IMR-90 (cell line): ENCODE data around the gene ASMTL. TPM values are rescaled to one million over a fixed set of nuclear protein-coding genes. Genes with fewer than 3 reads are reported as not detected.
A peak's percentile ranks its signal among the peaks of the same experiment; 100 is the strongest.

Experiments
- ATAC-seq: fragments of 200-7000 bp; cut with Tn5 transposase; 2 replicates; pipeline ENCODE4 v1.9.1; 2020; ENCODE audit warnings: low read depth, mild to moderate bottlenecking, moderate library complexity
- BruUV-seq: library from RNA; stranded (reverse); fragments of 400-500 nt; replicated peaks from 2 replicates; lab custom pipeline; 2021; lab: Mats Ljungman, UMichigan
- CTCF ChIA-PET: fragments of 300-600 bp; formaldehyde crosslinking; extraction: SDS; loops from one replicate; lab custom pipeline; 2021; ENCODE audit warnings: antibody characterized with exemption; lab: Yijun Ruan, JAX
- POLR2A ChIA-PET: fragments of 300-600 bp; sonication (Branson Sonifier 250); formaldehyde crosslinking; loops from one replicate; lab custom pipeline; 2022; ENCODE audit warnings: antibody characterized with exemption; ENCODE audit not compliant: unreplicated experiment; lab: Charles Lee
- DNase-seq: peaks from one replicate; pipeline ENCODE4 v3.0.0; 2013
- H2AFZ ChIP-seq: replicated peaks from 2 replicates; pipeline ENCODE3; 2013; ENCODE audit warnings: low read length, mild to moderate bottlenecking; ENCODE audit not compliant: poor library complexity
- H2AK5ac ChIP-seq: 2 replicates; pipeline ENCODE4 v1.6.1; 2013; ENCODE audit warnings: low read depth, low read length, inconsistent platforms
- H2AK9ac ChIP-seq: replicated peaks from 2 replicates; pipeline ENCODE3; 2013; ENCODE audit warnings: mild to moderate bottlenecking, low read depth, low read length, moderate library complexity; ENCODE audit not compliant: poor library complexity
- H2BK120ac ChIP-seq: 2 replicates; pipeline ENCODE4 v1.6.1; 2013; ENCODE audit warnings: low read depth, low read length, inconsistent platforms
- H2BK15ac ChIP-seq: 3 replicates; pipeline ENCODE4 v1.6.1; 2013; ENCODE audit warnings: low read depth, low read length, inconsistent platforms
- H2BK20ac ChIP-seq: 2 replicates; pipeline ENCODE4 v1.6.1; 2013; ENCODE audit warnings: low read depth, mild to moderate bottlenecking, inconsistent platforms, low read length, moderate library complexity
- H2BK5ac ChIP-seq: 2 replicates; pipeline ENCODE4 v1.6.1; 2013; ENCODE audit warnings: mild to moderate bottlenecking, low read depth, low read length, inconsistent platforms; ENCODE audit not compliant: poor library complexity, severe bottlenecking
- H3K14ac ChIP-seq: replicated peaks from 2 replicates; pipeline ENCODE4 v1.6.1; 2013; ENCODE audit warnings: low read depth, low read length, inconsistent platforms
- H3K18ac ChIP-seq: 2 replicates; pipeline ENCODE4 v1.6.1; 2013; ENCODE audit warnings: low read depth, low read length, control low read depth
- H3K23ac ChIP-seq: 2 replicates; pipeline ENCODE4 v1.6.1; 2013; ENCODE audit warnings: low read depth, low read length, inconsistent platforms
- H3K27ac ChIP-seq: 2 replicates; pipeline ENCODE4 v1.5.1; 2013; ENCODE audit warnings: mild to moderate bottlenecking, control low read depth, low read length; ENCODE audit not compliant: insufficient read depth
- H3K27me3 ChIP-seq: 2 replicates; pipeline ENCODE4 v1.6.1; 2013; ENCODE audit warnings: low read length; ENCODE audit not compliant: control insufficient read depth, insufficient read depth
- H3K36me3 ChIP-seq: 2 replicates; pipeline ENCODE4 v1.6.1; 2013; ENCODE audit warnings: low read length, mixed read lengths; ENCODE audit not compliant: control insufficient read depth, insufficient read depth
- H3K4ac ChIP-seq: 2 replicates; pipeline ENCODE4 v1.6.1; 2013; ENCODE audit warnings: low read depth, low read length, inconsistent platforms
- H3K4me1 ChIP-seq: 2 replicates; pipeline ENCODE4 v1.6.1; 2013; ENCODE audit warnings: low read length, mixed read lengths; ENCODE audit not compliant: control insufficient read depth, insufficient read depth
- H3K4me2 ChIP-seq: 2 replicates; pipeline ENCODE4 v1.6.1; 2013; ENCODE audit warnings: low read depth, mild to moderate bottlenecking, control low read depth, low read length, moderate library complexity
- H3K4me3 ChIP-seq: 2 replicates; pipeline ENCODE4 v1.5.1; 2013; ENCODE audit warnings: low read depth, mild to moderate bottlenecking, control low read depth, low read length, moderate library complexity; ENCODE audit not compliant: insufficient read depth
- H3K56ac ChIP-seq: 2 replicates; pipeline ENCODE4 v1.6.1; 2013; ENCODE audit warnings: low read length, inconsistent platforms; ENCODE audit not compliant: insufficient read depth; ENCODE audit errors: extremely low read depth
- H3K79me1 ChIP-seq, 2 experiments: 2 replicates each; pipeline ENCODE4 v1.6.1; 2013; ENCODE audit warnings: low read length in 2 of 2, inconsistent platforms in 1 of 2, low read depth in 1 of 2
- H3K9ac ChIP-seq: 2 replicates; pipeline ENCODE4 v1.6.1; 2013; ENCODE audit warnings: low read depth, low read length, control low read depth
- H3K9me1 ChIP-seq: 2 replicates; pipeline ENCODE4 v1.6.1; 2013; ENCODE audit warnings: low read length, inconsistent platforms; ENCODE audit not compliant: insufficient read depth
- H3K9me3 ChIP-seq: 2 replicates; pipeline ENCODE4 v1.6.1; 2013; ENCODE audit warnings: low read length; ENCODE audit not compliant: control insufficient read depth, insufficient read depth
- H4K20me1 ChIP-seq: 2 replicates; pipeline ENCODE4 v1.6.1; 2013; ENCODE audit warnings: low read length, inconsistent platforms; ENCODE audit not compliant: insufficient read depth
- H4K5ac ChIP-seq: 2 replicates; pipeline ENCODE4 v1.6.1; 2013; ENCODE audit warnings: mild to moderate bottlenecking, low read depth, low read length, control low read depth
- H4K8ac ChIP-seq, 2 experiments: 2 replicates each; pipeline ENCODE4 v1.6.1; 2013; ENCODE audit warnings: low read depth in 2 of 2, low read length in 2 of 2, control low read depth in 1 of 2, inconsistent platforms in 1 of 2
- H4K91ac ChIP-seq: 2 replicates; pipeline ENCODE4 v1.6.1; 2013; ENCODE audit warnings: low read depth, low read length, inconsistent platforms; ENCODE audit not compliant: insufficient read depth
- BHLHE40 ChIP-seq: fragments of 150-350 bp; IDR thresholded peaks from 2 replicates; pipeline ENCODE4 v1.6.1; 2016; ENCODE audit warnings: mild to moderate bottlenecking, low read depth, low read length
- CEBPB ChIP-seq: IDR thresholded peaks from 2 replicates; pipeline ENCODE4 v1.6.1; 2012; ENCODE audit warnings: low read depth, low read length, improper control_type of control experiment
- CHD1 ChIP-seq: IDR thresholded peaks from 2 replicates; pipeline ENCODE4 v1.6.1; 2012; ENCODE audit warnings: low read depth, low read length, improper control_type of control experiment
- CTCF ChIP-seq: conservative IDR thresholded peaks from 2 replicates; pipeline ENCODE4 v1.5.1; 2012; ENCODE audit warnings: mild to moderate bottlenecking, low read depth, low read length, improper control_type of control experiment
- ELK1 ChIP-seq: fragments of 150-350 bp; IDR thresholded peaks from 2 replicates; pipeline ENCODE4 v1.6.1; 2016; ENCODE audit warnings: low read depth, mild to moderate bottlenecking, low read length, moderate library complexity, borderline replicate concordance
- FOS ChIP-seq: fragments of 150-350 bp; IDR thresholded peaks from 2 replicates; pipeline ENCODE4 v1.6.1; 2016; ENCODE audit warnings: low read depth, low read length
- MAFK ChIP-seq: IDR thresholded peaks from 2 replicates; pipeline ENCODE4 v1.6.1; 2012; ENCODE audit warnings: low read depth, low read length, improper control_type of control experiment
- MAZ ChIP-seq: IDR thresholded peaks from 2 replicates; pipeline ENCODE4 v1.6.1; 2012; ENCODE audit warnings: low read depth, mild to moderate bottlenecking, low read length, improper control_type of control experiment, moderate library complexity, borderline replicate concordance
- MXI1 ChIP-seq: IDR thresholded peaks from 2 replicates; pipeline ENCODE4 v1.6.1; 2012; ENCODE audit warnings: low read depth, mild to moderate bottlenecking, low read length, moderate library complexity, borderline replicate concordance
- NFE2L2 ChIP-seq: fragments of 150-350 bp; IDR thresholded peaks from 2 replicates; pipeline ENCODE4 v1.6.1; 2016; ENCODE audit warnings: low read depth, mild to moderate bottlenecking, low read length
- POLR2A ChIP-seq: IDR thresholded peaks from 2 replicates; pipeline ENCODE4 v1.6.1; 2012; ENCODE audit warnings: mild to moderate bottlenecking, low read depth, low read length
- RAD21 ChIP-seq: IDR thresholded peaks from 2 replicates; pipeline ENCODE4 v1.6.1; 2012; ENCODE audit warnings: low read length, improper control_type of control experiment
- RCOR1 ChIP-seq: IDR thresholded peaks from 2 replicates; pipeline ENCODE4 v1.6.1; 2012; ENCODE audit warnings: mild to moderate bottlenecking, low read length, improper control_type of control experiment; ENCODE audit not compliant: insufficient replicate concordance
- RFX5 ChIP-seq: IDR thresholded peaks from 2 replicates; pipeline ENCODE4 v1.8.0; 2012; ENCODE audit warnings: low read depth, mild to moderate bottlenecking, low read length, moderate library complexity
- SMC3 ChIP-seq: fragments of 150-350 bp; IDR thresholded peaks from 2 replicates; pipeline ENCODE4 v1.6.1; 2016; ENCODE audit warnings: low read depth, mild to moderate bottlenecking, antibody characterized with exemption, low read length, moderate library complexity
- USF2 ChIP-seq: fragments of 150-350 bp; IDR thresholded peaks from 2 replicates; pipeline ENCODE4 v1.6.1; 2017; ENCODE audit warnings: mild to moderate bottlenecking, antibody characterized with exemption, low read length, low read depth
- WGBS, 2 experiments: methylation state at CpG; one replicate each; pipeline versions ENCODE4 v1.1.5 to v1.1.7; 2013; ENCODE audit warnings: missing lambda C conversion rate in 2 of 2; ENCODE audit not compliant: insufficient read length in 1 of 2; ENCODE audit errors: extremely low coverage in 2 of 2; 5-methylcytosine and 5-hydroxymethylcytosine counted together
- dilution Hi-C: fragments of 300-500 bp; cut with HindIII; formaldehyde crosslinking; loops from one replicate; pipeline ENCODE4 v1.14.3; 2018; ENCODE audit warnings: low sequenced_read_pairs; ENCODE audit not compliant: unreplicated experiment
- in situ Hi-C: fragments of 300-500 bp; cut with MboI; formaldehyde crosslinking; loops from 3 replicates; pipeline ENCODE4 v1.14.3; 2019; ENCODE audit warnings: low sequenced_read_pairs, inconsistent platforms, mixed read lengths
- intact Hi-C: fragments of 100-400 bp; cut with micrococcal nuclease; formaldehyde crosslinking; loops from 2 replicates; pipeline ENCODE4 v1.10.0; 2022
- polyA plus RNA-seq, 3 experiments: library from polyadenylated mRNA; depleted of rRNA; stranded (reverse); fragments of >200 nt; gene quantifications; 2 replicates each; pipeline ENCODE4 v1.2.3, GENCODE V29; 2012; ENCODE audit warnings: low replicate concordance in 1 of 3
- total RNA-seq: library from RNA; depleted of rRNA; stranded (reverse); fragments of >200 nt; gene quantifications from 2 replicates; pipeline ENCODE4 v1.2.3, GENCODE V29; 2012

The ASMTL gene
- total and polyA plus RNA-seq, 2 of the 4 experiments (the other 2 are of a cell fraction) = 13.4 to 33.4 TPM

GRCh38 chrX:1416327-1416784 is 36.4 kb downstream of the ASMTL start:
- Histone ChIP-seq H3K36me3 (peaks cover 61% of the 10 kb centered on the region), H2BK15ac (no peak overlapping the region), H4K5ac (no peak overlapping the region), H3K9me3 (peaks cover 5% of the 10 kb centered on the region), H4K91ac (no peak overlapping the region), H3K4me2 (no peak overlapping the region), H3K14ac (no peak overlapping the region), H2AK9ac (no peak overlapping the region), H3K9me1 (0 out of 2 replicates have a peak, but pooled peaks cover 6% of the 10 kb centered on the region), H4K20me1 (no peaks in the 10 kb centered on the region; the same call in 1 of the 2 replicates), H3K23ac (no peak overlapping the region), H3K27me3 (no peaks in the 10 kb centered on the region), H3K27ac (no peak overlapping the region), H3K4ac (no peak overlapping the region), H4K8ac (no peak overlapping the region), H3K9ac (no peak overlapping the region), H3K18ac (no peak overlapping the region), H3K56ac (no peak overlapping the region), H2AK5ac (no peak overlapping the region), H2BK5ac (no peak overlapping the region), H3K4me3 (no peak overlapping the region), H3K4me1 (no peaks in the 10 kb centered on the region), H2BK120ac (no peak overlapping the region), H2BK20ac (no peak overlapping the region), H2AFZ (peak overlapping the region; percentile 49), H3K79me1 (no peaks in the 10 kb centered on the region; a peak in 1 of 4 replicates)
- DNase-seq (no peak), ATAC-seq (no peak)
- no TSS peak for BruUV-seq
- intact Hi-C loops = no loop called here
- TF ChIP-seq FOS (no peak), MXI1 (no peak), USF2 (no peak), CHD1 (no peak), BHLHE40 (no peak), NFE2L2 (no peak), RCOR1 (no peak), CEBPB (no peak), POLR2A (no peak), RAD21 (no peak), RFX5 (no peak), CTCF (no peak), SMC3 (no peak), MAFK (no peak), MAZ (no peak), ELK1 (no peak)
- ChIA-PET POLR2A (no interaction called here), CTCF (no interaction called here)
- WGBS, 2 experiments = 57% methylated on average over 5 of the region's 15 CpGs; no CpG with 5 or more reads in 1 of the 2 experiments
- dilution Hi-C loops = no loop called here
- in situ Hi-C loops = no loop called here
